ENCODE measurements around the gene SLC35A4.
"Not testable (repeated sequence)": the region's sequence is repeated elsewhere in the genome, so short reads cannot be mapped to it uniquely, and the experiment has no call there.

The SLC35A4 gene

GRCh38 chr5:140558542-140558941, 6.1 kb upstream of the SLC35A4 start:
- DNase-seq (ENCODE audit: low read depth) = no peak

DNA sequence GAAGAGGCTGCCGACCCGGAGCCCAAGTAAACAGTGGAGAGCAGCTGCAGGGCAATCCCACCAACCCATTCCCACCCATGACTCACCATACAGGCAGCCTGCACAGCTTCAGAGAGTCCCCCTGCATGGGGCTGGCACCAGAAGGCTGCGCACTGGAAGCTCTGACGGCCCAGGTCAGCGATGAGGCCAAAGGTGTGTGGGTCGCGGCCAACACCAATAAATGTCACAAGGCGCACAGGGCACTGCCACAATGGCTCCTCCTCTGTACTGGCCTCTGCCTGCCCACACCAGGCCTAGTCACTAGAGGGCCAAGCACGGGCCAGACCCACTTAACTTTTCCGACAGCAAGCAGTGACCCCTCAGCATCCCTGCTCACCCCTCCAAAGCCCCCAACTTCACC, 4.4 kb upstream of the SLC35A4 start:
- no peak for DNase-seq (ENCODE audit: low read depth)

DNA sequence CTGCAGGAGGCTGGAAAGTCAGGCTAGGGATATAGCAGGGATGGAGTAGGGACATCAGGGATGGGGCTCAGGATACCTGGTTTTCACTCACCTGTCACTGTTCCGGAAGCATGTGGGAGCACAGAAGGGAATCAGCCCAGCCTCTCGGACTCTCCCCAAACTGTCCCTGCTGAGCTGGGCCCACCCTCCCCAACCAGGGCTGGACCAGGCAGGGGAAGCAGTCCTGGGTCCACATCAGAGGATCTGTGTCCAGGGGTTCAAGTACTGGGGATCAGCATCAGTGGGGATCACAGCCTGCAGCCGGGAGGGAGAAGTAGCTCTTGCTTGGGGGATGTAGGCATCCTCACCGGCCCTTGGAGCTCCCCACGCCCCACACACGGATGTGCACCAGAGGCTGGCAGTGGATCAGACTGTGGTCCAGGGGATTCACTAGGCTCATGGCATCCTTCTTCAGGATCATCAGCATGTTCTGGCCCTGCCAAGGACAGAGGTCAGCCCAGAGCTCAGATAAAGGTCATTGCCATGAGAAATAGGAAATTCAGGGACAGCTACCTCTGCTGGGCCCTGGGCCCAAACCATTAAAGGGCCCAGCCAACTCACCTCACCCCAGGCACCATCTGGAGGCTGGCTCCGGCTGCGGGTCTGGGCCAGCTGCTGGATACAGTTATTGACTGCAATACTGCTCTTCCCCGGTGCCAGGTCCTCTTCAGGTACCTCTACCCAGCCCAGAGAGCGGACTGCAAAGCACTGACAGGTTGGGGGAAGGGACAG, 2.7 kb upstream of the SLC35A4 start:
- no peak for DNase-seq (ENCODE audit: low read depth)

DNA sequence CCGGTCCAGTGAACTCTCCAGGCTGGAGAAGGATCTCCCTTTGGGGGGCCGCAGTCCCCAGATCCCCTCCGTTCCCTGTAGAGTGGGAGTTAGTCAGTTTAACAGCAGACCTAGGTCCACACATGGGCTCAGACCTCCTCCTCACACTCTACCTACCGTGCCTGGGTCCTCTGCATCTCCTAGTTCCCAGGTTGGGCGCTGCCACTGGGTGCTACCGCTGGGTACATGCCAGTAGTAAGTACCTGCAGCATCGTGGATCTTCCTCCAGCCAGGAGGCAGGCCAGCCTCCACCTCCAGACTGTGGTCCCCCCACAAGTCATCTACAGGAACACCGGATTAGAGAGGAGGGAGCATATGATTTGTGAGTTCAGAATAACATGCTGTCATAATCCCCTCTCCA, 1.0 kb upstream of the SLC35A4 start:
- DNase-seq (ENCODE audit: low read depth) = no peak

GRCh38 chr5:140565024-140565779, 574 bp downstream of the SLC35A4 start:
- DNase-seq (ENCODE audit: low read depth) = no peak

GRCh38 chr5:140565780-140566095, 1.1 kb downstream of the SLC35A4 start:
- DNase-seq (ENCODE audit: low read depth) = no peak

DNA sequence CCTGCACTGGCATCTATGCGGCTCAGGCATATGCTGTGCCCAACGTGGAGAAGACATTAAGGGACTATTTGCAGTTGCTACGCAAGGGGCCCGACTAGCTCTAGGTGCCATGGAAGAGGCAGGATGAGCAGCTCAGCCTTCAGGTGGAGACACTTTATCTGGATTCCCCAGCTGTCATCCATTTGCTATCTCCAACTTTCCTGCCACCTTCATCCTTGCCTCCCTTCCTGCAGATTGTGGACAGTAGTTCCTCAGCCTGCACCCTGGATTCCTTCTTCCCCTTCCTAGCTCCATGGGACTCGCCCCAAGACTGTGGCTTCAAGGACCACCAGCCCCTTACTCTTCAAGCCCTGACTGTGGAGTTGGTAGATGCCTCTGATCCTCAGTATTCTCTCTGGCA, 2.0 kb downstream of the SLC35A4 start:
- no peak for DNase-seq (ENCODE audit: low read depth)

DNA sequence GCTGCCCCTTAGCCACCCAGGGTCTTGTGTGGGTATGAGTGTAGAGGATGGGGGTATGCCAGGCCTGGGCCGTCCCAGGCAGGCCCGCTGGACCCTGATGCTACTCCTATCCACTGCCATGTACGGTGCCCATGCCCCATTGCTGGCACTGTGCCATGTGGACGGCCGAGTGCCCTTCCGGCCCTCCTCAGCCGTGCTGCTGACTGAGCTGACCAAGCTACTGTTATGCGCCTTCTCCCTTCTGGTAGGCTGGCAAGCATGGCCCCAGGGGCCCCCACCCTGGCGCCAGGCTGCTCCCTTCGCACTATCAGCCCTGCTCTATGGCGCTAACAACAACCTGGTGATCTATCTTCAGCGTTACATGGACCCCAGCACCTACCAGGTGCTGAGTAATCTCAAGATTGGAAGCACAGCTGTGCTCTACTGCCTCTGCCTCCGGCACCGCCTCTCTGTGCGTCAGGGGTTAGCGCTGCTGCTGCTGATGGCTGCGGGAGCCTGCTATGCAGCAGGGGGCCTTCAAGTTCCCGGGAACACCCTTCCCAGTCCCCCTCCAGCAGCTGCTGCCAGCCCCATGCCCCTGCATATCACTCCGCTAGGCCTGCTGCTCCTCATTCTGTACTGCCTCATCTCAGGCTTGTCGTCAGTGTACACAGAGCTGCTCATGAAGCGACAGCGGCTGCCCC, 2.6 kb downstream of the SLC35A4 start:
- DNase-seq (ENCODE audit: low read depth) = no peak

- DNase-seq (ENCODE audit: low read depth) = no peak
Observed at GRCh38 chr5:140567871-140568270, 3.2 kb downstream of the SLC35A4 start.

DNA sequence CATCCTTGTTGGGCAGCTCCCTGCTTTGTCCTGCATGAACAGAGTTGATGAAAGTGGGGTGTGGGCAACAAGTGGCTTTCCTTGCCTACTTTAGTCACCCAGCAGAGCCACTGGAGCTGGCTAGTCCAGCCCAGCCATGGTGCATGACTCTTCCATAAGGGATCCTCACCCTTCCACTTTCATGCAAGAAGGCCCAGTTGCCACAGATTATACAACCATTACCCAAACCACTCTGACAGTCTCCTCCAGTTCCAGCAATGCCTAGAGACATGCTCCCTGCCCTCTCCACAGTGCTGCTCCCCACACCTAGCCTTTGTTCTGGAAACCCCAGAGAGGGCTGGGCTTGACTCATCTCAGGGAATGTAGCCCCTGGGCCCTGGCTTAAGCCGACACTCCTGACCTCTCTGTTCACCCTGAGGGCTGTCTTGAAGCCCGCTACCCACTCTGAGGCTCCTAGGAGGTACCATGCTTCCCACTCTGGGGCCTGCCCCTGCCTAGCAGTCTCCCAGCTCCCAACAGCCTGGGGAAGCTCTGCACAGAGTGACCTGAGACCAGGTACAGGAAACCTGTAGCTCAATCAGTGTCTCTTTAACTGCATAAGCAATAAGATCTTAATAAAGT, 3.9 kb downstream of the SLC35A4 start:
- no peak for DNase-seq (ENCODE audit: low read depth)

- no peak for DNase-seq (ENCODE audit: low read depth)
Observed at GRCh38 chr5:140569197-140569596, 4.6 kb downstream of the SLC35A4 start.

DNA sequence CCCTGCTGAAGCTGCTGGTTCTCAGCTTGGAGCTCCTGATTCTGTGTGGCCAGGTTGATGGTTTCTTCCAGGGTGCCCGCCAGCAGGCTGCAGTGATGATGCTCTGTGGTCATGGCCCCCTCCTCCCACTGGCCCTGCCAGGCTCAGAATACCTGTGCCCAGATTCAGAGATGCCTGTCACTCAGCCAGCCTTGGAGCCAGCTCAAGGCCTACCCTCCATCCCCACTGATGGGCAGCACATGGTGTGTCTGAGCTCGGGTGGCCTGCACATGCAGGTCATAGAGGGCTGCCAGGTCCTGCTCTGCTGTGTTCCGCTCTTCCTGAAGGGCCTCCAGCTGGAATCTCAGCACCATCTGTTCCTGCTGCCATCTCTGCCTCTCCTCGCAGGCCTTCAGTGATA, 5.4 kb downstream of the SLC35A4 start:
- DNase-seq (ENCODE audit: low read depth) = no peak

DNA sequence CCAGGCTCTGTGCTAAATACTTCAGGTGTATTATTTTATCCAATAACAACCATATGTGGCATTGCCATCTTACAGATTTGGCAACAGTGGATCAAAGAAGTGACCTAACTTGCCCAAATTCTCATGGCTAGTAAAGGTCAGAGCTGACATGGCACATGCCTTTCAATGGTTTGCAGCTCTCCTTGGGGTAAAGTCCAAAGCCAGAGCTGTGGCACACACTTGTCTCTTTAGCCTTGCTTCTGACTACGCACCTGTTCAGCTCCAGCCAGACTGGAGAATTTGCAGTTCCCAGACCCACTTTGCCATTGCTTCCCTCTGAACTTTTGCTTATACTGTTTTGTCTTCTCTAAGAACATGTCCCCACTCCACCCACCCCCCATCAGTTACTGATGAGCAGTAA, 5.9 kb downstream of the SLC35A4 start:
- no peak for DNase-seq (ENCODE audit: low read depth)

DNA sequence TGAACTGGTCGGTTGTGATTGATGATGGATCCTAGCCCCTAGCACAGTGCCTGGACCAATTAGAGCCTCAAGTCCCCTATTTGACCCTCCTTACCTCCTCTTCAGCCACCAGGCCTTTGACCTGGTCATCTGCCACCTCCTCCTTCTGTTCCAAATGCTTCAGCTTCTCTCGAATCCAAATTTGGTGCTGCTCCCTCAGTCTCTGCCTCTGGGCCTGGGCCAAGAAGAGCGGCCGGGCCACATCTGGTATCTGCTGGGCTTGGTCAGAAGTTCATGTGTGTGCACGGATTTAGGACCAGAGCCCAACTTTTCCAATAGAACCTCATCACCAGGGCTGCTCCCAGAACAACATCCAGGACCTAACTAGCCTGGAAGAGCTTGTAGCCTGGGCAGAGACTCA, 6.5 kb downstream of the SLC35A4 start:
- DNase-seq (ENCODE audit: low read depth) = no peak

GRCh38 chr5:140573683-140574082, 9.1 kb downstream of the SLC35A4 start:
- DNase-seq (ENCODE audit: low read depth) = no peak

- no peak for DNase-seq (ENCODE audit: low read depth)
Observed at GRCh38 chr5:140574165-140574564, 9.5 kb downstream of the SLC35A4 start.

DNA sequence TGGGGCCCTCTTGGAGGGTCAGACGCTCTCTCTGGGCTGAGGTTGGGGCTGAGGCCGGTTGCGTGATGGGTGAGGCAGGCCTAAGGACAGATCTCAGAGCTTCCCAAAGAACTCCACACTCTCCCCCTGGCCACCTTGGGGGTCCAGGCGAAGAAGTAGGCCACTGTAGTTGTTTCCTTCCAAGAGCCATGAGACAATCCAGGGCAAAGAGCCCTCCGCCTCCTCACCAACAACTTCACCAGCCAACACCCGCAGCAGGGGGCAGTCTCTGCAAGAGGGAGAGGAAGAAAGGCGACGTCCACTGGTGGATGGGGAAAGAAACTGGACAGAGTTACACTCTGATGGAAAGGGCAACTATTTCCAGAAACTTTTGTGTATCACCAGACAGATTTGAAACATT, 10.7 kb downstream of the SLC35A4 start:
- no peak for DNase-seq (ENCODE audit: low read depth)

DNA sequence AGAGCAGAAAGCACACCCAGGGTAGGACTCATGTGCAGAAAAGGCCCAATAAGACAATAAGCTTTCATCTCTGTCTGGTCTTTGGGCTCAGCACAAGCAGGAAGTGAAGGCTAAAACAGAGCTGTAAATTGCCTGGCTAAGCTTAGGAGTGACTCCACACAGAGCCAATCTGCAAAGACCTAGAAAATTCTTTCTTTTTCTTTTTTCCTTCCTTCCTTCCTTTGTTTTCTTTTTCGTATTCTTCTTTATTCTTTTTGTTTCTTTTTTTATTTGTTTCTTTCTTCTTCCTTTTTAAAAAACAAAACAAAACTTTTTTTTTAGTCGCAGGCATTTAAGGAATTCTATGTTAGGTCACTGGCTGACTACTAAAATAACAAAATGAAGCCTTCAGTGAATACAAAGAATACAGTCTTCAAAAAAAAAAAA, 12.2 kb downstream of the SLC35A4 start:
- DNase-seq (ENCODE audit: low read depth) = no peak

GRCh38 chr5:140579188-140579747, 14.6 kb downstream of the SLC35A4 start:
- DNase-seq (ENCODE audit: low read depth) = not testable (repeated sequence)

DNA sequence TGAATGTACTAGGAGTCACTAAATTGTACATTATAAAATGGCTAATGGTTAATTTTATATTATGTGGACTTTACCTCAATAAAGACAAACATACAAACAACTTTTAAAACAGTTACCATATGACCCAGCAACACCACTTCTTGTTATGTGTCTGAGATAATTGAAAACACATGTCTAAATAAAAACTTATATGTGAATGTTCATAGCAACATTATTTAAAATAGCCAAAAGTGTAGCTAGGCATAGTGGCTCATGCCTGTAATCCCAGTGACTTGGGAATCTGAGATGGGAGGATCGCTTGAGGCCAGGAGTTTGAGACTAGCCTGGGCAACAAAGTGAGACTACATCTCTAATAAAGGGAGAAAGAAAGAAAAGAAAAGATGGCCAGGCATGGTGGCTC, 22.9 kb downstream of the SLC35A4 start:
- DNase-seq (ENCODE audit: low read depth) = no peak

DNA sequence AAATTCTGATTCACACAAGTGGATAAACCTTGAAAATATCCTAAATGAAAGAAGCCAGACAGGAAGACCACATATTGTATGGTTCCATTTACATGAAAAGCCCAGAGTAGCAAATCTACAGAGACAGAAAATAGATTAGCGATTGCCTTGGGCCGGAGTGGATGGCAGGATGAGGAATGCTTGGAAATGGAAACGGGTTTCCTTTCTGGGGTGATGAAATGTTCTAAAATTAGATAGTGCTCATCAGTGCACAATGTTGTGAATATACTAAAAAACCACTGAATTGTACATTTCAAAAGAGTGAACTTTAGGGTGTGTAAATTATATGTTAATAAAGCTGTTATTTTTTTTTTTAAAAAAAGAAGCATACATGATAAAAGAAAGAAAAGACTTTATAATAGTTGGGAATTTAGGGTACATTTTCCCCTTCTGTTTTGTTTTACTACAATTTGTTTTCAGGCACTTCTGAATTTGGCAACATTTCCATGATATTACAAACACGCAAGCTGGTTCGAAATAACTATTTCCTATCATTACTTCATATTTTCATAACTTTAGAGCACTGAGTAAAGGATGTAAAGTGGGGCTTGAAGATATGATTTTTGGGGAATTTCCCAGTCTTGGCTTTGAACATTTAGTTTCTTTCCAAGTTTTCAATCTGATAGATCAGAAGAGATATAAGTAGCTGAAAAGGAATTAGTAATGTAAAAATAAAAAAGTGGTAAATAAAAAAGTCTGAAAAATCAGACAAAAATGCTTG, 23.9 kb downstream of the SLC35A4 start:
- DNase-seq (ENCODE audit: low read depth) = no peak

DNA sequence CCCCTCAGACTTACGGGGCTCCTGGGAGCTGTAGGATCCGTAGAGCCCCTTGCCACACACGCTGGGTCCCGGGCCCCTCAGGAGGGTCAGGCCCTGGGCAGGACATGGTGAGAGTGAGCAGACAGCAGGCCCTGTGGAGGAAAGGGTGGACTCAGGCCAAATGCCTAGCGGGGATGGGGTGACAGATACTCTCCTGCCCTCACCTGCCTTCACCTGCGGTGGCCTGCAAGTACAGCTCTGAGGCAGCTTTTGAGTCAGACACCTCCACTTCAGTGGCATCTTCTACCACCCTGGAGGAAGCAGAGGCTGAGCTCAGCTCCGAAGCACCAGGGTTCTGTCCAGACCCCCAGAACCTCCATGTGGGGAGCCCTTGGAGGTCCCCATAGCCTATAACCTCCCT, 26.2 kb downstream of the SLC35A4 start:
- DNase-seq (ENCODE audit: low read depth) = no peak

Data from stimulated activated CD8-positive, alpha-beta memory T cell treated with anti-CD3 and anti-CD28 coated beads, Interleukin-12 subunit alpha, Interleukin-12 subunit beta, amount 100 ng/mL, for 1 hour (primary cell).